Activated naive CD4-positive, alpha-beta T cell (primary cell): ENCODE data around the gene GNAI2.

ENCODE experiments used
- DNase-seq, 4 experiments: peaks; one replicate each; lab custom pipeline; 2025; lab: John Stamatoyannopoulos, UW

The GNAI2 gene

DNA sequence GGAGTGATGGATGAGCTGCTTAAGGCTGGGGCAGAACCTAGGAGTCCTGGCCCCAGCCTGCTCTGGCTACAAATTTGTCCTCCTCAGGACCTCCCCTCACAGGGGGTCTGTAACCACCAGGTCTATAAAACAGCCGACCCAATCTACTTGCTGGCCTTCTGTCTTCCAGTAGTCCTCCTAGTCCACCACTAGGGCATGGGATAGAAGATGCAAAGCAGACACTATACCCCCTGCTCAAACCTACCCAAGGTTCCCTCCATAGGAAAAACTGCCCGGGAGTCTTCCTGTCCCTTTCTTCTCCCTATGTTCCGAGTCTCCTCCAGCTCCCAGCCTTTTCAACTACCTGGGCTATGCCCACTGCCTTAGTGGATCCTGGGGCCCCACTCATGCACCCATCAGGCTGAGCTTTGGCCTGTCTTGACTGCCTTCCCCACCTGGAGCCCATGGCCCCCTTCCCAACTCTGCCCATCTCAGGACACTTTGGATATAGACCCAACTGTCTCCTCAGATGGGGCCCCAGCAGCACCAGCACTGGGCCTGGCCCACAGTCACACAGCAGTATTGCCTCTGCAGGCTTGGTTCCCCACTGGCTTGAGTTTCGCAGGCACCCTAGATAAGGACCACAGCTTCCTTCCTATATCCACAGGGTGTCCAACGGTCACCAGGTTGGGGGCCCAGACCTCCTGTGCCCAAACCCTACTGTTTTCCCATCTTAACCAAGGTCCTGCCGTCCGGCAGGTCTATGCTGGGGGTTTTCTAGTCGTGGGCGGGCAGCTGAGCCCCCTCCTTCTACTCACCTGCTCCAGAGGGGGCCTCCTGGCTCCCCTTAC is 62.1 kb downstream of the GNAI2 start:
- DNase-seq, result no peak

DNA sequence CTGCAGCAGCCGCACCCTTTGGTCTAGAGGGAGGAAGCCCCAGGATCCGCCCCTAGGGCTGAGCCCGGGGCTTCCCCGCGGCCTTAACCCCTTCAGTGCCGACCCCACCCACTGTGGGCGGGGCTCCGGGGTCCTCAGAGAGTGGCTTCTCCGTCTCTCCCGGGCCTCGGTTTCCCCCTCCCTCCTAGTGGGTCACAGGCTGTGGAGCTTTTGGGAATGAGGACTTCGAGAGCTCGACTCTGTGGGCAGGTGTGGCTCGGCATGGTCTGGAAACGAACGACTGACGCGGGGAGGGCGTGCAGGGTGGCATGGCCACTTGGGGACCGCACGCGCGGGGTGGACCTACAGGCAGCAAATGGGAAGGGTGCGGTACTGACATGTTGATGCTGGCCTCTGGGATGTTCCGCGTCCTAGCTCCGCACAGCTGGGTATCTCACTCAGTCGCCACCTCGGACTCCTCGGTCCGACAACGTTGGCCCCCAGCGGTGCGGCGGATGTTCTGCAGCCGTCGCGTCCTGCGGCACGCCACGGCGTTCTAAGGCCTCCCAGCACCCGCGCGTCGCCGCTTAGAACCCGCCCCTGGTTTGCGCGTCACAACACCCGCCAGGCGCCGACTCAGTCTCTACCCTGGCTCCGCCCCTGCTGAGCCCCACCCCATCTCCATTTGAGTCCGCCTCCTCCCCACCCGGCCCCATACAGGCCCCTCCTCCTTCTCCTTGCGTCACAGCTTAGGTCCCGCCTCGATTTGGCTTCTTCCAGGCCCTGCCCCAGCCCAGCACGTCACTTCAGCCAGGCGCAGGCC is 63.0 kb downstream of the GNAI2 start, which contains the start of the genes HYAL3 and NAA80:
Gene HYAL3, minus strand, starts transcription at position 570 of the 802 bp plus-strand sequence. CDS start 3,803 bp downstream, outside the sequence.
Gene NAA80, minus strand, starts transcription at position 570 of the 802 bp plus-strand sequence. CDS start 1,942 bp downstream, outside the sequence.
- peak; percentile 95 to 99 (median 96) for DNase-seq

DNA sequence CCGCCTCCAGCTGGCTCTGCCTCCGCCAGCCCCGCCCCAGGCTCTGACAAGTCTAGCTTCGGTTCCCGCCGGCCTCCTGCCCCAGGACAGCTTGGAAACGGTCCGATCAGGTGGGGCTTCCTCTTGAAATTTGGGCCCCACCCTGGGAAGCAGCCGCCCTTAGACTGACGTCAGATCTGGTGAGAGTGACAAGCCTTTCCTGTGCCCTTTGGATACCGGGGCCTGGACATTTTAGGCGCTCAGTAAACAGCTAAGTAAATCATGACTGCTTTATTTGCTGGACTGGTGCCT is 63.6 kb downstream of the GNAI2 start:
- no peak for DNase-seq

DNA sequence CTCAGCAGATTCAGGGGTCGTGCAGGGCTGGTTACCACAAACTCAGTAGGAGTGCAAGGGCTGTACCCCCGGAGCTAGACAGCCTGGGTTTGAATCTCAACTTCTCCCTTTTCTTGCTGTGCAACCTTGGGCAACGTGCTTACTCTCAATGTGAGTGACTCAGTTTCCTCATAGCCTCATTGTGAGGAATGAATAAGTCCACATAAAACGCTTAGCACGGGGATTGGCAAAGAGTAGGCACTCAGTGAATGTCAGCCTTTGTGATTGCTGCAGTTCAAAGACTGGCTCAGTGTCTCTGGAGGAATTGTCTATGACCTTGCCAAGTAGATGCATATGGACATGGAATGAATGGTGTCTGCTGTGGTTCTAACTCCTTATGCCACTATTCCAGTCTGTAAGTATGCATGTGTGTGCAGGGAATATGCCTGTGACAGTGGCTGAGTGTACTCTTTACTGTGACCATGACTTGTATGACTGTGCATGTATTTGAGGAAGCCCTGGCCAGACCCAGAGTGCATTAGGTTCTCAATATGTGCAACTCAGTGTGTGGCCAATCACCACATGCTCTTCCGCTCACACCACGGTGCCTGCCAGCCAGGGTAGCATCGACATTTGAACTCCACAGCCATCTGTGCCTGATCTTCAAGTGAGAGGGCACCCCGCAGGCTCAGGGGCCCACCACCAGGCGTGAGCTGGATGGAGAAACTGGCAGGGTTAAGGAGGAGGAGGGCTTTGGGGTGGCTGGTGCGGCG is 64.1 kb downstream of the GNAI2 start:
- DNase-seq, result no peak

DNA sequence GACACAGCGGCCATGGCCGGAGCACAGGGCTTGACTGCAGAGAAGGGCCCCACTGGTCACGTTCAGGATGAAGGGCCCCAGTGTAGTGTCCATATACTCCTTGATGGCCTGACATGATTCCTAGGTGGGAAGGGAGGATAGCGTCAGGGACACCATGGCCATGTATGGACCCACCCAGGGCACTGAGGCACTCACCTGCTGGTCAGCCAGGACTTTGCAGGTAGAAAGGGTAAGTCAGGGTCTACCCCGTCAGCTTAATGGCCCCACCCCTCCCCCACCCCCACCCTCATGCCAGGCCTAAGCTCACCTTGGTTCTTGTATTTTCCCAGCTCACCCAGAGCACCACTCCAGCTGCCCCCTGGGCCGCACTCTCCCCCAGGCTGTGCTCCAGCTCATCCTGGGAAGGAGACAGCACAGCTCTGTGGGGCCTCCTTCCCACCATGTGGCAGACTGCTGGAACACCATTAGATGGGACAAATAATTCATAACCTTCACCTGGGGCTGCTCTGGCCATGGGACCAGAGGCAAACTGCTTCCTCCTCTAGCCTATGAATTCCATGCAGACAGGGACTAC is 64.8 kb downstream of the GNAI2 start:
- no peak for DNase-seq

DNA sequence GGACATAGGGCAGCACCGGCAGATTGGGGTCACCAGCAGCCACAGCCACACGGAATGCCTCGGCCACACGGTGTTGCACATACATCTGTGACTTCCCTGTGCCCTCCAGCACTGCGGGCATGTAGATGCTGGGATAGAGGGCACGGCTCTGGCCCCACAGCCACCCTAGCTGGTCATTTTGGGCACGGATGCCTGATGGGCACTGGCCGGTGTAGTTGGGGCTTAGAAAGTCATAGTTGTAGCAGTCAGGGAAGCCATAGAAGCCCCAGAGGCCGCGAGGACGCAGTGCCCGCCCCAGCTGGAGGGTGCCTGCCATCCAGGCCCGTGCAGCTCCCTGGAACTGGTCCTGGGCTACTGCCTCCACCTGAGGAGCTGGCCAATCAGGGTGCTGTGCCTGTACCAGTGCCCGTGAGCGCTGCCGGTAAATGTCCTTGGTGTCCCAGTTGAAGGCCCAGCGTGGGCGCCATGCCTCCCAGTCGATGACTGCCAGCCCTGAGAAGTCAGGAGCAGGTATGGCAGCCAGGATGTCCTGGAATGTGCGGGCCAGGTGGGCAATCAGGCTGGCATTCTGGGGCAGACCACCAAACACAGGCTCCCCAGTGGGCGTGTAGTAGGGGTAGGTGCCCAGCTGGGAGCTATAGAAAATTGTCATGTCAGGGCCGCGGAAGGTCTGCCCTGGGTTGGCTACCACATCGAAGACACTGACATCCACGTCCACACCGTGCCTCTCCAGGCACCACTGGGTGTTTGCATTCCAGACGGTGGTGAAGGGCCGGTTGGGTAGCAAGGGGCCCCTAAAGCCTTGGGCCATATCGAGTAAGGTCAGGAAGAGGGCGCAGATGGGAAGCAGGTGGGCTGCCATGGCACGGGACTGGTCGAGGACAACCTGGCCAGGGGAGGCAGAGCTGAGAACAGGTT is 66.3 kb downstream of the GNAI2 start:
- no peak for DNase-seq

DNA sequence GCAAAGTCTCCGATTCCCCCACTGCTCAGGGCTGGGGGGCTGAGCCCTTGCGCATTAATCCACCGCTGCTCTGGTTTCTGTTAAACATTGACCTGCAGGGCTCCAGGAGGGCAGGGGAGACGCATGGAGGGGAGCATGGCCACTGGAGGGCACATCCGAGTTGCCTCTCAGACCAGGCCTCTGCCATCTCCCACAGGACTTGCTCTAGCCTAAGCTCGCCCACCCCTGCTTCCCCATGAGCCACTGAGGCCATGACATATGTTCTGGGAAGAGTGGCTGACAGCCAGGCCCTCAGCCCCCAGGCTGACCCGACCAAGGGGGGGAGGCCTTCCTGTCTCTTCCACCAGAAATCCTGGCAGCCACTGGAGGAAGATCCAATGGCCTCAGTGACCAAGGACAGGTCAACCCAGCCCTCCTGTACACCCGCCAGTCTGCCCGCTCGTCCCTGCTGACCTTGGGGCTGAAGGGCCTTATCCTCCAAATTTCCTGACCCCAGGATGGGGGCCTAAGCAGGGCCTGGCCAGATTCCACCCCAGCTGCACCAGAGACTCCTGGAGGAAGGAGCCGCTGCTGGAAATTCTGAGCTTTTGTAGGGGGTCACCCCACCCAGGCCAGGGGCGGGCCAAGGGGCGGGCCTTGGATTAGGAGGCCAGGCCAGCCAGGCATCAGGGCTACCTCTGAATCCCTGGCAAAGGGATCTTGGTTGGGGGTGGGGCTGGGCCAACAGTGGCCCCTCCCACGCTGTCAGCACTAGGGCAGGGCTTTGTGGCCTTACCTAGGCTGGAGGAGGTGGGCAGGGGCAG is 67.2 kb downstream of the GNAI2 start, which contains the start of gene HYAL1:
Gene HYAL1, minus strand, starts transcription at position 562 of the 803 bp plus-strand sequence. CDS start 618 bp downstream, outside the sequence.
- DNase-seq, result no peak

DNA sequence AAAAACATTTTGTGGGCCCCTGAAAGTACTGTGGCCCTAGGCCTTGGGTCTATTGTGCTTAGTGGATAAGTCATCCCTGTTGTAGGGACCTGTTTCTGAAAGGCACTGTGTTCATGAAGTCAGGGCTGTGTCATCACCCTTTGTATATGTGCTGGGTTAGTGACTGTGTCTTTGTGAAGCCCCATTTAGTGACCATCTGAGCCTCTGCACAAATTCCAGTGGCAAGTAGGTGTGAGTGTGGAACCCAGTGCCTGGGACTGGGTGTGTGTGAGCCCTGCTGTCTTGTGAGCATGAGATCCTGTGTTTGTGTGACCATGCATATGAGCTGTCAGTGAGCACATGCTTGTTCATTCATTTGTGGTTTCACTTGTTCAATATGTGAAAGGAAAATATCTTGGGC is 68.6 kb downstream of the GNAI2 start:
- DNase-seq, result no peak
